Muscle layer of colon (tissue), 2 donors: ENCODE data around the gene GABRB1.

Experiments used
- H3K27ac ChIP-seq: one replicate; pipeline ENCODE4 v1.7.0; 2013; ENCODE audit warnings: low read depth, mild to moderate bottlenecking, low read length, moderate library complexity
- H3K27me3 ChIP-seq, 2 donors: one replicate each; pipeline ENCODE4 v1.7.0; 2013; ENCODE audit warnings: low read length in 2 of 2, mild to moderate bottlenecking in 2 of 2; ENCODE audit not compliant: insufficient read depth in 2 of 2, control insufficient read depth in 1 of 2
- H3K36me3 ChIP-seq: one replicate; pipeline ENCODE4 v1.7.0; 2013; ENCODE audit warnings: mild to moderate bottlenecking, low read length; ENCODE audit not compliant: insufficient read depth
- H3K4me1 ChIP-seq: one replicate; pipeline ENCODE4 v1.7.0; 2013; ENCODE audit warnings: mild to moderate bottlenecking, low read length; ENCODE audit not compliant: insufficient read depth
- H3K4me3 ChIP-seq, 2 donors: one replicate each; pipeline ENCODE4 v1.7.0; 2013; ENCODE audit warnings: low read length in 2 of 2, low read depth in 1 of 2, mild to moderate bottlenecking in 1 of 2, moderate library complexity in 1 of 2
- H3K9ac ChIP-seq: one replicate; pipeline ENCODE4 v1.7.0; 2013; ENCODE audit warnings: low read length
- H3K9me3 ChIP-seq: one replicate; pipeline ENCODE4 v1.7.0; 2013; ENCODE audit warnings: mild to moderate bottlenecking, low read length
- donor health status: abdominal sarcoma.
- donor health status: Adenocarcinoma of cecum.

Gene GABRB1

GRCh38 chr4:47473141-47473750, 441.9 kb downstream of the GABRB1 start:
- Histone ChIP-seq H3K36me3 (no peaks in the 10 kb centered on the region), H3K4me1 (peaks cover 3% of the 10 kb centered on the region), H3K9me3 (no peaks in the 10 kb centered on the region), H3K27me3 (no peaks in the 10 kb centered on the region), H3K27ac (no peak overlapping the region), H3K4me3 (no peak overlapping the region), H3K9ac (no peak overlapping the region)

DNA sequence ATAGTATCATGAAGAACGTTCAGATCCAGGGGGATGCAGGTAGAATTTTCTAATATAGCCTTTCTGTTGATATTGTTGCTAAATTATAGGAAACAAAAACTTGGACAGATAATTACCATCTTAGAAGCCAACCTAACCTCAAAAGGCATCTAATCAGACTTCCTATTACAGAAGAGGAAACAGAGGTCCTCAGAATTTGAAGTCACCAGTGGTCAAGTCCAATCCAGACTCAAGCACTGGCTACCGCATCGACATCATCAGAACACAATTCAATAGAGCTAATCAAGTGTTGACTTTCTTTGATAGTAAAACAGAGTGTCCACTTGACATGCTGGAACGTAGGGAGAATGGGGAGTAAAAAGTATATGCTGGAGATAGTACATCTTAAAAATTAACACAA, 443.4 kb downstream of the GABRB1 start:
- Histone ChIP-seq H3K27ac (no peak overlapping the region), H3K9ac (no peak overlapping the region)

DNA sequence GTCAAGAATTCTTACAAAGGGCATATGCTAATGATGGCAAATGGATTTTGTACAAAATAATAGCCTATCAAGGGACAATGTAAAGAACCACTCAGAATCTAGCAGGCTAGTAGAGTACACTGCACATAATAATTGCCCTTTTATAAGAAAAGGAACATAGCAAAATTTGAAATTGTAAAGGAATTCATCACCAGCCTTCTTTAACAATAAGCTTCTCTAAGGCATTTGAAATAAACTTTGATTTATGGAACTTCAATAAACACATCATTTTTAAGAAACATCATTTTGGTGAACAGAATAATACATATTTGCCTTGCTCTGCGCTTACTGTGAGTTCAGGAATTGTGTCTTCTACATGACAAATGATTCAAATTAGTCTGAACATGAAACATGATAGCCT, 444.0 kb downstream of the GABRB1 start:
- no peak overlapping the region for H3K27ac ChIP-seq
- no peak overlapping the region for H3K4me3 ChIP-seq
- no peaks in the 10 kb centered on the region for H3K36me3 ChIP-seq
- H3K4me1 ChIP-seq = peaks cover 3% of the 10 kb centered on the region
- H3K9me3 ChIP-seq = no peaks in the 10 kb centered on the region
- H3K9ac ChIP-seq = no peak overlapping the region
- H3K27me3 ChIP-seq = no peaks in the 10 kb centered on the region

More for the DNA sequence above, 443.4 kb downstream of the GABRB1 start:
- Histone ChIP-seq H3K36me3 (no peaks in the 10 kb centered on the region), H3K9me3 (no peaks in the 10 kb centered on the region), H3K4me3 (no peak overlapping the region), H3K27me3 (no peaks in the 10 kb centered on the region), H3K4me1 (peaks cover 3% of the 10 kb centered on the region)
